Stimulated activated memory B cell treated with anti-CD40 and anti-IgM and Interleukin-4, amounts not matched to agents 10 μg/mL and 1 μg/mL and 100 μg/mL, for 72 hours (primary cell): ENCODE results near the gene PLEKHA1.

ENCODE experiments used
- ATAC-seq: fragments of 150-1000 bp; cut with Tn5 transposase; 2 replicates; pipeline ENCODE4 v1.10.0; 2021
- H3K27ac Mint-ChIP-seq: one replicate; pipeline ENCODE4 v1.8.0; 2022; ENCODE audit warnings: mild to moderate bottlenecking, mixed read lengths
- H3K27me3 Mint-ChIP-seq: one replicate; pipeline ENCODE4 v1.8.0; 2022; ENCODE audit warnings: mixed read lengths
- H3K36me3 Mint-ChIP-seq: one replicate; pipeline ENCODE4 v1.8.0; 2022; ENCODE audit warnings: mixed read lengths
- H3K4me1 Mint-ChIP-seq: one replicate; pipeline ENCODE4 v1.8.0; 2022; ENCODE audit warnings: mixed read lengths
- H3K4me3 Mint-ChIP-seq: one replicate; pipeline ENCODE4 v1.8.0; 2022; ENCODE audit warnings: mild to moderate bottlenecking, moderate library complexity, mixed read lengths
- H3K9me3 Mint-ChIP-seq: one replicate; pipeline ENCODE4 v1.8.0; 2022; ENCODE audit warnings: mixed read lengths

The PLEKHA1 gene

GRCh38 chr10:122361046-122361445, 13.5 kb upstream of the PLEKHA1 start:
- H3K36me3 Mint-ChIP-seq: peaks cover 6% of the 10 kb centered on the region
- H3K4me3 Mint-ChIP-seq: no peak overlapping the region
- H3K9me3 Mint-ChIP-seq: peaks cover 5% of the 10 kb centered on the region
- no peak for ATAC-seq
- peaks cover 12% of the 10 kb centered on the region for H3K27me3 Mint-ChIP-seq
- H3K4me1 Mint-ChIP-seq: no peaks in the 10 kb centered on the region
- H3K27ac Mint-ChIP-seq: no peak overlapping the region

- Mint-ChIP-seq H3K9me3 (peaks cover 8% of the 10 kb centered on the region), H3K27ac (no peak overlapping the region), H3K4me3 (no peak overlapping the region), H3K27me3 (peaks cover 22% of the 10 kb centered on the region), H3K36me3 (peaks cover 6% of the 10 kb centered on the region), H3K4me1 (no peaks in the 10 kb centered on the region)
- no peak for ATAC-seq
These were observed 12.4 kb upstream of the PLEKHA1 start for GRCh38 chr10:122362031-122362592.

- ATAC-seq: peak; percentile 31
- Mint-ChIP-seq H3K27ac (no peak overlapping the region), H3K36me3 (peaks cover 6% of the 10 kb centered on the region), H3K4me3 (no peak overlapping the region), H3K27me3 (peaks cover 27% of the 10 kb centered on the region), H3K9me3 (peaks cover 8% of the 10 kb centered on the region), H3K4me1 (no peaks in the 10 kb centered on the region)
These were observed 11.9 kb upstream of the PLEKHA1 start for GRCh38 chr10:122362621-122363020.

GRCh38 chr10:122363311-122363710, 11.2 kb upstream of the PLEKHA1 start:
- Mint-ChIP-seq H3K4me1 (no peaks in the 10 kb centered on the region), H3K36me3 (peaks cover 6% of the 10 kb centered on the region), H3K27me3 (peaks cover 31% of the 10 kb centered on the region), H3K4me3 (no peak overlapping the region), H3K27ac (no peak overlapping the region), H3K9me3 (peaks cover 8% of the 10 kb centered on the region)
- no peak for ATAC-seq

- Mint-ChIP-seq H3K4me1 (no peaks in the 10 kb centered on the region), H3K27ac (no peak overlapping the region), H3K36me3 (no peaks in the 10 kb centered on the region), H3K9me3 (peaks cover 3% of the 10 kb centered on the region), H3K27me3 (peaks cover 31% of the 10 kb centered on the region), H3K4me3 (no peak overlapping the region)
- no peak for ATAC-seq
These were observed 10.6 kb upstream of the PLEKHA1 start for GRCh38 chr10:122363722-122364463.

- Mint-ChIP-seq H3K9me3 (peaks cover 3% of the 10 kb centered on the region), H3K27me3 (peaks cover 57% of the 10 kb centered on the region), H3K27ac (no peak overlapping the region), H3K36me3 (no peaks in the 10 kb centered on the region), H3K4me1 (no peaks in the 10 kb centered on the region), H3K4me3 (no peak overlapping the region)
- no peak for ATAC-seq
These were observed 5.8 kb upstream of the PLEKHA1 start for GRCh38 chr10:122368502-122369254.

- H3K4me1 Mint-ChIP-seq: peaks cover 9% of the 10 kb centered on the region
- no peaks in the 10 kb centered on the region for H3K9me3 Mint-ChIP-seq
- no peaks in the 10 kb centered on the region for H3K36me3 Mint-ChIP-seq
- no peak overlapping the region for H3K27ac Mint-ChIP-seq
- ATAC-seq: no peak
- peaks cover 34% of the 10 kb centered on the region for H3K27me3 Mint-ChIP-seq
- no peak overlapping the region for H3K4me3 Mint-ChIP-seq
These were observed 1.4 kb upstream of the PLEKHA1 start for GRCh38 chr10:122373108-122373507.

GRCh38 chr10:122373721-122374120, 787 bp upstream of the PLEKHA1 start:
- Mint-ChIP-seq H3K4me3 (peak overlapping the region; percentile 67), H3K9me3 (no peaks in the 10 kb centered on the region), H3K27ac (no peak overlapping the region), H3K36me3 (no peaks in the 10 kb centered on the region), H3K27me3 (peaks cover 28% of the 10 kb centered on the region), H3K4me1 (peaks cover 9% of the 10 kb centered on the region)
- no peak for ATAC-seq

- Mint-ChIP-seq H3K36me3 (peaks cover 2% of the 10 kb centered on the region), H3K27ac (peak overlapping the region; percentile 98), H3K9me3 (no peaks in the 10 kb centered on the region), H3K4me3 (peak overlapping the region; percentile 95), H3K4me1 (peaks cover 9% of the 10 kb centered on the region), H3K27me3 (peaks cover 15% of the 10 kb centered on the region)
- ATAC-seq: peak; percentile 79
These were observed 561 bp downstream of the PLEKHA1 start for GRCh38 chr10:122374859-122375678.

GRCh38 chr10:122375679-122376160, 1.2 kb downstream of the PLEKHA1 start:
- peaks cover 10% of the 10 kb centered on the region for H3K27me3 Mint-ChIP-seq
- peaks cover 9% of the 10 kb centered on the region for H3K4me1 Mint-ChIP-seq
- H3K36me3 Mint-ChIP-seq: peaks cover 8% of the 10 kb centered on the region

GRCh38 chr10:122376364-122376961, 2.0 kb downstream of the PLEKHA1 start:
- Mint-ChIP-seq H3K4me1 (peaks cover 9% of the 10 kb centered on the region), H3K27ac (no peak overlapping the region), H3K27me3 (peaks cover 2% of the 10 kb centered on the region), H3K9me3 (peaks cover 2% of the 10 kb centered on the region), H3K36me3 (peaks cover 14% of the 10 kb centered on the region), H3K4me3 (no peak overlapping the region)
- no peak for ATAC-seq

More at GRCh38 chr10:122375679-122376160, 1.2 kb downstream of the PLEKHA1 start:
- Mint-ChIP-seq H3K27ac (peak overlapping the region; percentile 98), H3K4me3 (peak overlapping the region; percentile 95), H3K9me3 (no peaks in the 10 kb centered on the region)
- ATAC-seq: no peak

- Mint-ChIP-seq H3K27ac (no peak overlapping the region), H3K4me1 (peaks cover 13% of the 10 kb centered on the region), H3K9me3 (peaks cover 2% of the 10 kb centered on the region), H3K4me3 (no peak overlapping the region), H3K36me3 (peaks cover 19% of the 10 kb centered on the region), H3K27me3 (no peaks in the 10 kb centered on the region)
- ATAC-seq: no peak
These were observed 4.5 kb downstream of the PLEKHA1 start for GRCh38 chr10:122379041-122379440.

GRCh38 chr10:122379537-122379936, 5.0 kb downstream of the PLEKHA1 start:
- H3K27ac Mint-ChIP-seq: no peak overlapping the region
- H3K9me3 Mint-ChIP-seq: peaks cover 2% of the 10 kb centered on the region
- peaks cover 14% of the 10 kb centered on the region for H3K4me1 Mint-ChIP-seq
- peaks cover 20% of the 10 kb centered on the region for H3K36me3 Mint-ChIP-seq
- H3K4me3 Mint-ChIP-seq: no peak overlapping the region
- no peak for ATAC-seq
- no peaks in the 10 kb centered on the region for H3K27me3 Mint-ChIP-seq

GRCh38 chr10:122380703-122381102, 6.2 kb downstream of the PLEKHA1 start:
- Mint-ChIP-seq H3K36me3 (peaks cover 20% of the 10 kb centered on the region), H3K27ac (no peak overlapping the region), H3K9me3 (peaks cover 2% of the 10 kb centered on the region), H3K4me3 (no peak overlapping the region), H3K4me1 (peaks cover 7% of the 10 kb centered on the region), H3K27me3 (no peaks in the 10 kb centered on the region)
- no peak for ATAC-seq
